ENCODE results near the gene RANBP3. TPM values are rescaled to one million over a fixed set of nuclear protein-coding genes. Genes with fewer than 3 reads are reported as not detected.

Gene RANBP3
- total RNA-seq, 1 experiment from 2014 or later, result 62.4 TPM

DNA sequence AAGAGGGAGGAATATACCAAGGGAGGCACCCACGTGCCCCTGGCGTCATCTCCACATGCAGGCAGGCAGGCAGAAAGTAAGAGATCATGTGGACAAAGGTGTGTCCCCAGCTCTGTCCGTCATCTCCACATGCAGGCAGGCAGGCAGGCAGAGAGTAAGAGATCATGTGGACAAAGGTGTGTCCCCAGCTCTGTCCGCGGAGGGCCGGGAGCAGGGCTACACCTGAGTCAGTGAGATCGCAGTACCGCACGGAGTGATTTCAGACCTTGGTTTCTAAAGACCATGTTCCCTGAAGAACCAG lies 41.7 kb downstream of the RANBP3 start:
- no TSS peak for BruUV-seq (replicated peaks)
- CTCF ChIA-PET, result no interaction called here
- Histone ChIP-seq H3K36me3 (ENCODE audit: control insufficient read depth in 1 of 2, insufficient read depth in 2 of 2, low read length in 2 of 2) (peaks cover 7 to 26% of the 10 kb centered on the region in 2 experiments; a peak in 3 of 4 replicates), H3K27ac (ENCODE audit: low read depth, low read length) (no peak overlapping the region), H3K4me1 (ENCODE audit: control insufficient read depth in 1 of 2, insufficient read depth in 2 of 2, low read length in 2 of 2) (no peaks in the 10 kb centered on the region), H3K27me3 (ENCODE audit: insufficient read depth, low read length) (no peaks in the 10 kb centered on the region), H3K9me2 (ENCODE audit: insufficient read depth) (no peaks in the 10 kb centered on the region), H3K79me2 (ENCODE audit: insufficient read depth, low read length) (peaks cover 35% of the 10 kb centered on the region; the same call in 1 of the 2 replicates), H4K20me1 (ENCODE audit: insufficient read depth) (no peaks in the 10 kb centered on the region), H3K4me3 (replicated peaks in 1 of 2; ENCODE audit: low read depth in 1 of 2, low read length in 2 of 2) (no peak overlapping the region), H2AFZ (ENCODE audit: low read depth, low read length, poor library complexity, severe bottlenecking) (no peak overlapping the region), H3K4me2 (ENCODE audit: low read length) (no peak overlapping the region), H3K9me3 (ENCODE audit: control insufficient read depth in 1 of 2, insufficient read depth in 1 of 2, low read depth in 1 of 2, low read length in 2 of 2) (no peaks in the 10 kb centered on the region), H3K9ac (ENCODE audit: low read length) (no peak overlapping the region)
- DNase-seq (ENCODE audit: low read depth, low spot score), result no peak
- no peak for TF ChIP-seq FOSL1 (IDR thresholded peaks at IDR 0.05; ENCODE audit: low read depth)
- TF ChIP-seq, protein P1, sequence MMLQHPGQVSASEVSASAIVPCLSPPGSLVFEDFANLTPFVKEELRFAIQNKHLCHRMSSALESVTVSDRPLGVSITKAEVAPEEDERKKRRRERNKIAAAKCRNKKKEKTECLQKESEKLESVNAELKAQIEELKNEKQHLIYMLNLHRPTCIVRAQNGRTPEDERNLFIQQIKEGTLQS (IDR thresholded peaks at IDR 0.05), result no peak
- TF ChIP-seq, protein P2, sequence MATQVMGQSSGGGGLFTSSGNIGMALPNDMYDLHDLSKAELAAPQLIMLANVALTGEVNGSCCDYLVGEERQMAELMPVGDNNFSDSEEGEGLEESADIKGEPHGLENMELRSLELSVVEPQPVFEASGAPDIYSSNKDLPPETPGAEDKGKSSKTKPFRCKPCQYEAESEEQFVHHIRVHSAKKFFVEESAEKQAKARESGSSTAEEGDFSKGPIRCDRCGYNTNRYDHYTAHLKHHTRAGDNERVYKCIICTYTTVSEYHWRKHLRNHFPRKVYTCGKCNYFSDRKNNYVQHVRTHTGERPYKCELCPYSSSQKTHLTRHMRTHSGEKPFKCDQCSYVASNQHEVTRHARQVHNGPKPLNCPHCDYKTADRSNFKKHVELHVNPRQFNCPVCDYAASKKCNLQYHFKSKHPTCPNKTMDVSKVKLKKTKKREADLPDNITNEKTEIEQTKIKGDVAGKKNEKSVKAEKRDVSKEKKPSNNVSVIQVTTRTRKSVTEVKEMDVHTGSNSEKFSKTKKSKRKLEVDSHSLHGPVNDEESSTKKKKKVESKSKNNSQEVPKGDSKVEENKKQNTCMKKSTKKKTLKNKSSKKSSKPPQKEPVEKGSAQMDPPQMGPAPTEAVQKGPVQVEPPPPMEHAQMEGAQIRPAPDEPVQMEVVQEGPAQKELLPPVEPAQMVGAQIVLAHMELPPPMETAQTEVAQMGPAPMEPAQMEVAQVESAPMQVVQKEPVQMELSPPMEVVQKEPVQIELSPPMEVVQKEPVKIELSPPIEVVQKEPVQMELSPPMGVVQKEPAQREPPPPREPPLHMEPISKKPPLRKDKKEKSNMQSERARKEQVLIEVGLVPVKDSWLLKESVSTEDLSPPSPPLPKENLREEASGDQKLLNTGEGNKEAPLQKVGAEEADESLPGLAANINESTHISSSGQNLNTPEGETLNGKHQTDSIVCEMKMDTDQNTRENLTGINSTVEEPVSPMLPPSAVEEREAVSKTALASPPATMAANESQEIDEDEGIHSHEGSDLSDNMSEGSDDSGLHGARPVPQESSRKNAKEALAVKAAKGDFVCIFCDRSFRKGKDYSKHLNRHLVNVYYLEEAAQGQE (IDR thresholded peaks at IDR 0.05; ENCODE audit: low read depth), result no peak
- no peak for TF ChIP-seq EZH2phosphoT487 (IDR thresholded peaks at IDR 0.05; ENCODE audit: borderline replicate concordance)
- no peak for ATAC-seq
- POLR2A ChIA-PET, result no interaction called here
- RAD21 ChIA-PET (ENCODE audit: low non-redundant PET in 1 of 2, low total read pairs in 2 of 2, uncharacterized antibody in 2 of 2, unreplicated experiment in 2 of 2), result no interaction called here
- intact Hi-C loops (cut with micrococcal nuclease), result no loop called here

DNA sequence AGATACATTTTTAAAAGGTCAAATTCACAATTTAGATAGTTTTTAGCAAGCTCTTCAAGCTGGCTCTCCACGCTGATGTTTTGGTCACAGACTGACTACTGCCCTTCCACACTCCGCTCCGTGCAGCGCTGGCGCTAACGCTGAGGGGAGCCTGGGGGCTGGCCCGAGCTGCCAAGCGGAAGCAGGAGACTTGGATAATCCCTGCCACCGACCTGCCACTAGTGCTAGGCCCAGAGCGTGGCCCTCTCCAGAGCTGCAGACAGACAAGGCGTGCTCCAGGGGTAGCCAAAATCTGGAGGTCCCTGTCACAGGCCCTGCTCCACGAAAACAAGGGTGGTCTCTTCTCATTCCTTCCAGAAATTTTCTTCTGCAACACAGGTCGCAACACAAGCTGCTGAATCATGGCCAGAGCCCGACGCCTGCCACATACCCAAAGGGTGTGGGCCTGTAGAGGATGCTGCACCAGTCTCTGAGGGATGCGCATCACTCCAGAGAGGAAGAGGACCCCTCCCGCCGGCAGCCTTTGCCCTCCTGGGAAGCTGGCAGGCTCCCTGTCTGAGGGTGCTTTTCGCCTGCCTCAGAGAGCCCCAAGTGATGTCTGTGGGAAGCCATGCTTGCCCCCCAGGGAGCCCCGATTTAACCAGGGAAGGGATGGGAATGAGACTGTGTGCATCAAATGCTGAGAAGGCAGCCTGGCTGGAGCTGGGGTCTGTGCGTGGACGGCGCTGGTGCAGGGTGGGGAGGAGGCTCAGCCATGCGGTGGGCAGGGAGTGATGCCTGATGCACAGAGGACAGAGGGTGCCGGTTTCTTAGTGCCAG lies 42.3 kb downstream of the RANBP3 start:
- Histone ChIP-seq H3K4me3 (replicated peaks in 1 of 2; ENCODE audit: low read depth in 1 of 2, low read length in 2 of 2) (no peak overlapping the region), H3K4me2 (ENCODE audit: low read length) (no peak overlapping the region), H3K9ac (ENCODE audit: low read length) (no peak overlapping the region), H3K27ac (ENCODE audit: low read depth, low read length) (no peak overlapping the region), H3K79me2 (ENCODE audit: insufficient read depth, low read length) (peaks cover 35% of the 10 kb centered on the region; the same call in 1 of the 2 replicates), H3K36me3 (ENCODE audit: control insufficient read depth in 1 of 2, insufficient read depth in 2 of 2, low read length in 2 of 2) (peaks cover 13 to 31% of the 10 kb centered on the region in 2 experiments; a peak in 3 of 4 replicates), H3K4me1 (ENCODE audit: control insufficient read depth in 1 of 2, insufficient read depth in 2 of 2, low read length in 2 of 2) (no peaks in the 10 kb centered on the region), H4K20me1 (ENCODE audit: insufficient read depth) (no peaks in the 10 kb centered on the region), H3K27me3 (ENCODE audit: insufficient read depth, low read length) (no peaks in the 10 kb centered on the region), H3K9me3 (ENCODE audit: control insufficient read depth in 1 of 2, insufficient read depth in 1 of 2, low read depth in 1 of 2, low read length in 2 of 2) (no peaks in the 10 kb centered on the region), H2AFZ (ENCODE audit: low read depth, low read length, poor library complexity, severe bottlenecking) (no peak overlapping the region), H3K9me2 (ENCODE audit: insufficient read depth) (no peaks in the 10 kb centered on the region)
- ATAC-seq, result no peak
- no TSS peak for BruUV-seq (replicated peaks)
- no peak for DNase-seq (ENCODE audit: low read depth, low spot score)
- CTCF ChIA-PET, result no interaction called here
- intact Hi-C loops (cut with micrococcal nuclease), result no loop called here
- RAD21 ChIA-PET (ENCODE audit: low non-redundant PET in 1 of 2, low total read pairs in 2 of 2, uncharacterized antibody in 2 of 2, unreplicated experiment in 2 of 2), result no interaction called here
- POLR2A ChIA-PET, result no interaction called here
- TF ChIP-seq, protein P1 (IDR thresholded peaks at IDR 0.05), result no peak
- TF ChIP-seq TCF7L2 (IDR thresholded peaks at IDR 0.05; ENCODE audit: borderline replicate concordance, extremely low read depth, insufficient read depth, insufficient read length) (no peak), SRF (IDR thresholded peaks at IDR 0.05; ENCODE audit: low read depth) (no peak), FOSL1 (IDR thresholded peaks at IDR 0.05; ENCODE audit: low read depth) (no peak), CBX3 (IDR thresholded peaks at IDR 0.05; ENCODE audit: low read depth) (no peak), ZFX (IDR thresholded peaks at IDR 0.05) (no peak)

Data from HCT116 (cell line).